ENCODE data around the gene RBM14.

Gene RBM14

DNA sequence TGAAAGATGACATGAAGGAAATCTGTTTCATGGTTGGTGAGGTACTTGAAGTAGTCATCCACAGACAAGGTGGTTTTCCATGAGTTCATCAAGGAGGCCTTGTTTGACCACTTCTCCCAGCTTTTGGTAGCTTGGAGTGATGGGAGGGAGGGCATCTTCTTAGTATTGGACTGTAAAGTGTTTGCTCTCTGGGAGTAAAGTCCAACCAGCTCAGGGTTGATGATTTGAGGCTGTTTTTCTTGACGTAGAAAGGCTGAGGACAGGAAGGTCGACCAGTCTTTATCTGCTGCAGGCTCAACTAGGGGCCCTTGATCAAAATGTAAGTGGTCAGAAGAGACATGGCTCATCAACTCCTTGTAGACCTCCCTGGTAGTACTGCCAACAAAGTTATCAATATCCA is 25.3 kb upstream of the RBM14 start:
- no peak overlapping the region for H3K4me3 ChIP-seq (ENCODE audit: control insufficient read depth, low read depth, low read length)
- TF ChIP-seq CTCF (IDR thresholded peaks at IDR 0.05; ENCODE audit: control insufficient read depth, insufficient read depth, low read depth, low read length, missing control alignments): no peak
- DNase-seq (ENCODE audit: low read depth): no peak

DNA sequence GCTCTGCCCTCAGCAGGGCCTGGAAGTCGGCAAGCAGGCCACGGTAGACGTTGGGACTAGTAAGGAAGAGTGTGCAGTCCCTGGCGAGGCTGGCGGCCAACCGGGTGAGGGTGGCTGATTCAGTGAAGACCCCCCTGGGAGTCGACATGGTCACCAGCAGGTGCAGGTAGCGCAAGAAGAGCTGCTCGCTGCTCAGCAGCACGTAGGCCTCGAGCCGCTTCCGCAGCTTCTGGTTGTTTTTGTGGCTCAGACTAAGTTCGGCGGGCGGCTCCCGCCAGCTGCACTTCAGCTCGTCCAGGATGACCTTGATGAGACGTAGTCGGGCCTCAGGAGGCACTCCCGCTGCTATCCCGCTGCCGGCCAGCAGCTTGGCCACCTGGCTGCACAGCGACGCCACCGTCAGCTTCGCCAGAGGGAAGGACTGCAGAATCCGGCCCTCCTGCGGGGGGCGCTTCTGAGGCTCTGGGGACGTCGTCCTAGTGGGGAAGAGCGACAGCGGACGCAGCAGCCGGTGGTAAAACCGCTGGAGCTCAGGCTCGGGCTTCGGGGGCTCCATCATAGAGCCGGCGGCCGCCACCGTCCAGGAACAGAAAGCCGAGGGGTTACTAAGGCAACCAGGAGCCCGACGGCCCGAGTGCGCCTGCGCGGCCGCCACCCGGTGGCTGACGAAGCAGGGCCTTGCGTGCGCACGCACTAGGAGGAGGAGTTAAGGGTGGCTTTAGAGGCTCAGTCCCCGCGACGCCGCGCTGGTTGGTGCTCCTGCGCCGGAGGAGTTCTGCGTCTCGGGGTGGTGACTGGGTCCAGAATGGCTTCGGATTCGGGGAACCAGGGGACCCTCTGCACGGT is 23.8 kb upstream of the RBM14 start, which contains the start of the genes CCDC87 and CCS:
Gene CCDC87, minus strand, starts transcription at position 607 of the 846 bp plus-strand sequence. Its CDS starts 48 bp downstream, at position 559.
Gene CCS, plus strand, starts transcription at position 729 of the 846 bp plus-strand sequence. Its CDS starts 77 bp downstream, at position 806.
- peak; percentile 73 for DNase-seq (ENCODE audit: low read depth)
- peak within 1 kb of the TSS; percentile 63 for H3K4me3 ChIP-seq (ENCODE audit: control insufficient read depth, low read depth, low read length)
- TF ChIP-seq CTCF (IDR thresholded peaks at IDR 0.05; ENCODE audit: control insufficient read depth, insufficient read depth, low read depth, low read length, missing control alignments): peak; percentile 74

DNA sequence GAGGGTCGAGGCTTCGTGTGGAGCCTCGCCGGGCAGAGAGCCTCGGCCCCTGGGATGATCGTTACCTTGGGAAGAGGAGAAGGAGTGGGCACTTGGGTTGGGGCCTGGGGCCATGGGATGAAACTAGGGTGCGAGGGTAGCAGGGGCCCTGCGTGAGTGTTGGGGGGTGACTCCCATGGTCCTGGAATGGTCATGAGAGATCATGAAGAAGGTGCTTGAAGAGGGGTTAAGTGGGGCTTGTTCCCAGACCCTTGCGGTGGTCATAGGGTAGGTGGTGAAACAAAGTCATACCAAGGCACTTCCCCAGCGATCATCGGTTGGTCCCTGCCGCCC is 23.2 kb upstream of the RBM14 start:
- DNase-seq (ENCODE audit: low read depth): no peak
- H3K4me3 ChIP-seq (ENCODE audit: control insufficient read depth, low read depth, low read length): peak overlapping the region; percentile 63

DNA sequence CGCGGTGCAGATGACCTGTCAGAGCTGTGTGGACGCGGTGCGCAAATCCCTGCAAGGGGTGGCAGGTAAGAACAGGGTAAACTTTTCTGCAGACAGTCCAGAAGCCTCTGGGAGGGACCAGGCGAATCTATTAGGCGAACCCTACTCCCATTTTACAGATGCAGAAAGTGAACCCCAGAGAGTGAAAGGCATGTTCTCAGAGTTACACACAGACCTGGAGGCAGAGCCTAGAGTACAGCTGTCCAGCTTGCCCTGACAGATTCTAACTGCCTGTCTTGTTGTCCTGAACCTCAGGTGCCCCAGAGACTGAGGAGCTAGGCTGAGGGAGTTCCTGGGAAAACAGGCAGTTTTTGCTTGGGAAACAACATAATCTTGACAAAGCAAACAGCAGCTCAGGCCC is 22.8 kb upstream of the RBM14 start:
- peak overlapping the region; percentile 63 for H3K4me3 ChIP-seq (ENCODE audit: control insufficient read depth, low read depth, low read length)

More for the DNA sequence above, 23.2 kb upstream of the RBM14 start:
- TF ChIP-seq CTCF (IDR thresholded peaks at IDR 0.05; ENCODE audit: control insufficient read depth, insufficient read depth, low read depth, low read length, missing control alignments): no peak

DNA sequence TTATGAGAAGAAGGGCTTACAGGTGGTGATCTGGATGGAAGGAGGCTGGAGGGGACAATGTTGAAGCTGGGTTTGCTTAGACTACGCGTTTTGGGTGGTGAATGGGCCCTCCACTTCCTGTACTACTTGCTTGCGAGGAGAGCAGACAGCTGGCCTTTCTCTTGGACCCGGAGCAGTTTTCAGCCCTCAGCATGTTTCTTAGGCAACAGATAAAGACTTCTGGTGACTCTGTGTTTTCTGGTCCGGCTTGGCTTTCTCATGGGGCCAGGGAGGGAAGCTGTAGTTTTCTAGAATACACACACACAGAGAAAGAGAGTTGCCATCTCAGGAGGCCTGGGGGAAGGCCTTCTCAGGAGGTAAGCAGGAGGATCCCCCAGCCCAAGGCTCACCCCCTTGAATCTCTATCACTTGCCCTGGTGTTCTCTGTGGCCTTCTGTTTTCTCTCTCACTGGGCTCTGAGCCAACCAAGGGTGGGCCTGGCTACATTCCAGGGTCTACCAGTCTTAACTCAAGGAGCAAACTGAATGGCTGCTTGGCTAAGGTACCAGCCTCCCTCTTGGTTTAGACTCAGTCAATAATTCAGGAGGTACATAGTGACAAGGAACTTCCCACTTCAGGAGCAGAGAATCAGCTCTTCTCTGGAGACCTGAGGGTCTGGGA is 21.1 kb upstream of the RBM14 start:
- no peak for TF ChIP-seq CTCF (IDR thresholded peaks at IDR 0.05; ENCODE audit: control insufficient read depth, insufficient read depth, low read depth, low read length, missing control alignments)
- no peak overlapping the region for H3K4me3 ChIP-seq (ENCODE audit: control insufficient read depth, low read depth, low read length)
- no peak for DNase-seq (ENCODE audit: low read depth)

More for the DNA sequence above, 22.8 kb upstream of the RBM14 start:
- TF ChIP-seq CTCF (IDR thresholded peaks at IDR 0.05; ENCODE audit: control insufficient read depth, insufficient read depth, low read depth, low read length, missing control alignments): no peak
- DNase-seq (ENCODE audit: low read depth): no peak

DNA sequence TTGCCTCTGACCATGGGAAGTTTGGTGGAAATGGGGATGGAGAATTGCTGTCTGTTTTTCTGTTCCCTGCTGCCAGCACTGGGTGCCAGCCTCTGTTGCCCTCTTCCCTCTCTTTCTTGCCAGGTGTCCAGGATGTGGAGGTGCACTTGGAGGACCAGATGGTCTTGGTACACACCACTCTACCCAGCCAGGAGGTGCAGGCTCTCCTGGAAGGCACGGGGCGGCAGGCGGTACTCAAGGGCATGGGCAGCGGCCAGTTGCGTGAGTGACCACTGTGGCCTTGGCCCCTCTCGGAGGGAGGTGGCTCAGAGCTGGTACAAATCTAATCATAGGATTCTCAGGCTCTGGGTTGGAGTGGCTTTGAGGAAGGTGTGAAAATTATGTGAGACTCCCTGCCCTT is 17.4 kb upstream of the RBM14 start:
- no peak overlapping the region for H3K4me3 ChIP-seq (ENCODE audit: control insufficient read depth, low read depth, low read length)
- no peak for TF ChIP-seq CTCF (IDR thresholded peaks at IDR 0.05; ENCODE audit: control insufficient read depth, insufficient read depth, low read depth, low read length, missing control alignments)
- DNase-seq (ENCODE audit: low read depth): no peak

Data from AG09309 (cell line).